ENCODE results near the gene NF1. TPM values are rescaled to one million over a fixed set of nuclear protein-coding genes. Genes with fewer than 3 reads are reported as not detected.

The NF1 gene
- total and polyA plus RNA-seq, 2 of the 13 experiments (the other 11 are each of a cell fraction or from before 2014, with no cell fraction given): 21.5 to 26.5 TPM

DNA sequence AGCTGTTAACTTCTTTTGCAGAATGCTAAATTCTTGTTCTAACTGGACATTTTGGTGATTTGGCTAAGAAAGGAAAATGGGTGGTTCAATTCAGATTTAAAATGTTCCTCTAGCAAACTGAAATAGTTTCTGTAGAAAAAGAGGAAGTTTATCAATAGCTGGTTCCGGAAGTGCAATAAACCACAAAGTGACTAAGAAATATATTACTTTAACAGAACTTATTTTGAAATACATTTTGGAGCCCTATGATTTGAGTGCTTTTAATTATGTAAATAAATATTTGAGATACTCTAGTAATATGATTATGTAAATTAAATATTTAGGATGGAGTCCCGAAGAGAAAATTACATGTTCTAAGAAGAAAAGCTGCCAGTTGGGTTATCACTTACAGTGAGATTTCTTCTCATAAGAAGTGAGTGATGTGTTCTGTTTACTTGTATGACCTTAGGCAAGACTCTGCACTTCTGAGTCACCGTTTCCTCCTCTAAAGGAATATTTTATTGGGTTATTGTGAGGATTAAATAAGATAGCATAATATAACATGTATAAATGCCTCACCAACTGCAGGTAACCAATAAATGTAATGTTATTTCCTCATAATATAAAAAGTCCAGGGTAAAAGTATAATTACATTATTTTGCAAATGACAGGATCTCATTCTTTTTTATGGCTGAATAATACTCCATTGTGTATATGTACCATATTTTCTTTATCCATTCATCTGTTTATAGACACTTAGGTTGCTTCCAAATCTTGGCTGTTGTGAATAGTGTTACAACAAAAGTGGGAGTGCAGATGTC lies 219.4 kb downstream of the NF1 start, which contains the start of gene EVI2B:
TSS of gene EVI2B (minus strand) at position 73 of the 800 bp plus-strand sequence. CDS start 8,445 bp downstream, outside the sequence.
- no peak for TF ChIP-seq ZNF569 (CRISPR knock-in tag; IDR thresholded peaks at IDR 0.05; ENCODE audit: borderline replicate concordance)
- no peak for TF ChIP-seq ZFP37 (CRISPR knock-in tag; IDR thresholded peaks at IDR 0.05; ENCODE audit: borderline replicate concordance)
- TF ChIP-seq ZNF160 (CRISPR knock-in tag; IDR thresholded peaks at IDR 0.05): no peak
- ATAC-seq (no peak), FAIRE-seq (no peak), DNase-seq (ENCODE audit: low spot score) (no peak)
- H3K4me2 ChIP-seq (ENCODE audit: low read depth, low read length): no peak within 1 kb of the TSS
- no peaks in the 10 kb centered on the region for H3K4me1 ChIP-seq (ENCODE audit: insufficient read depth, low read length)
- H3K79me2 ChIP-seq (ENCODE audit: insufficient read depth, low read length): no peaks in the 10 kb centered on the region
- no peaks in the 10 kb centered on the region for H3K27me3 ChIP-seq (ENCODE audit: control insufficient read depth in 1 of 2, insufficient read depth in 2 of 2, low read length in 2 of 2)
- no peaks in the 10 kb centered on the region for H3K36me3 ChIP-seq (replicated peaks in 1 of 2; ENCODE audit: control insufficient read depth in 1 of 2, insufficient read depth in 2 of 2, low read length in 2 of 2)
- in situ Hi-C loops (cut with HindIII; ENCODE audit: extremely low pct_ligation_motif_present, low pct_unique_long_range_greater_than_20kb) (no loop called here), intact Hi-C loops (cut with micrococcal nuclease; ENCODE audit: unreplicated experiment) (no loop called here)
- no peak within 1 kb of the TSS for H3K4me3 ChIP-seq (replicated peaks in 1 of 3; ENCODE audit: insufficient read depth in 1 of 3, low read depth in 2 of 3, low read length in 3 of 3)
- no peak within 1 kb of the TSS for H3K27ac ChIP-seq (ENCODE audit: extremely low read length, insufficient read depth, low read length)
- H4K20me1 ChIP-seq (ENCODE audit: insufficient read depth, low read length): no peaks in the 10 kb centered on the region
- H2AFZ ChIP-seq (ENCODE audit: low read length): no peak within 1 kb of the TSS
- H3K9ac ChIP-seq (ENCODE audit: insufficient read depth, low read depth, low read length): no peak within 1 kb of the TSS
- H3K9me3 ChIP-seq (ENCODE audit: low read length): no peaks in the 10 kb centered on the region
- CTCF ChIA-PET (ENCODE audit: low intra/inter-chr PET ratio, low total read pairs): no interaction called here
- no TSS peak for BruUV-seq (replicated peaks)
- POLR2A ChIA-PET: no interaction called here
- 91% methylated on average over 3 of the region's 3 CpGs for WGBS (ENCODE audit: low lambda C conversion rate)

GRCh38 chr17:31314782-31315100 lies 220.0 kb downstream of the NF1 start:
- H3K27me3 ChIP-seq (ENCODE audit: control insufficient read depth in 1 of 2, insufficient read depth in 2 of 2, low read length in 2 of 2): no peaks in the 10 kb centered on the region
- POLR2A ChIA-PET: no interaction called here
- no peaks in the 10 kb centered on the region for H3K79me2 ChIP-seq (ENCODE audit: insufficient read depth, low read length)
- no peaks in the 10 kb centered on the region for H4K20me1 ChIP-seq (ENCODE audit: insufficient read depth, low read length)
- intact Hi-C loops (cut with micrococcal nuclease; ENCODE audit: unreplicated experiment) (no loop called here), in situ Hi-C loops (cut with HindIII; ENCODE audit: extremely low pct_ligation_motif_present, low pct_unique_long_range_greater_than_20kb) (no loop called here)
- H3K4me3 ChIP-seq (replicated peaks in 1 of 3; ENCODE audit: insufficient read depth in 1 of 3, low read depth in 2 of 3, low read length in 3 of 3): no peak overlapping the region
- no peaks in the 10 kb centered on the region for H3K4me1 ChIP-seq (ENCODE audit: insufficient read depth, low read length)
- ATAC-seq (no peak), FAIRE-seq (no peak), DNase-seq (ENCODE audit: low spot score) (no peak)
- no peak overlapping the region for H2AFZ ChIP-seq (ENCODE audit: low read length)
- H3K9me3 ChIP-seq (ENCODE audit: low read length): no peaks in the 10 kb centered on the region
- WGBS (ENCODE audit: low lambda C conversion rate): 91% methylated on average over 3 of the region's 3 CpGs
- H3K27ac ChIP-seq (ENCODE audit: extremely low read length, insufficient read depth, low read length): no peak overlapping the region
- BruUV-seq (replicated peaks): no TSS peak
- H3K4me2 ChIP-seq (ENCODE audit: low read depth, low read length): no peak overlapping the region
- no peaks in the 10 kb centered on the region for H3K36me3 ChIP-seq (replicated peaks in 1 of 2; ENCODE audit: control insufficient read depth in 1 of 2, insufficient read depth in 2 of 2, low read length in 2 of 2)
- CTCF ChIA-PET (ENCODE audit: low intra/inter-chr PET ratio, low total read pairs): no interaction called here
- H3K9ac ChIP-seq (ENCODE audit: insufficient read depth, low read depth, low read length): no peak overlapping the region
- no peak for TF ChIP-seq U2AF1 (optimal IDR thresholded peaks at IDR 0.05; ENCODE audit: low read depth, low read length)
- TF ChIP-seq ZNF674 (CRISPR knock-in tag; IDR thresholded peaks at IDR 0.05; ENCODE audit: low read depth): no peak
- TF ChIP-seq KLF11 (CRISPR knock-in tag; IDR thresholded peaks at IDR 0.05): no peak
- no peak for TF ChIP-seq ZNF3 (CRISPR knock-in tag; IDR thresholded peaks at IDR 0.05)
- no peak for TF ChIP-seq RERE (CRISPR knock-in tag; IDR thresholded peaks at IDR 0.05; ENCODE audit: low read depth)
- TF ChIP-seq ZBTB43 (CRISPR knock-in tag; conservative IDR thresholded peaks at IDR 0.05): no peak
- no peak for TF ChIP-seq NR1H2 (CRISPR knock-in tag; IDR thresholded peaks at IDR 0.05; ENCODE audit: borderline replicate concordance, low read depth)
- no peak for TF ChIP-seq ZNF746 (CRISPR knock-in tag; IDR thresholded peaks at IDR 0.05)
